ENCODE measurements around the gene SORCS3. TPM values are rescaled to one million over a fixed set of nuclear protein-coding genes. Genes with fewer than 3 reads are reported as not detected.

SORCS3 gene
- total and polyA plus RNA-seq, 2 of the 4 experiments (the other 2 are of a cell fraction), result not detected

- H3K18ac ChIP-seq (ENCODE audit: low read depth, low read length), result no peak overlapping the region
- no peak overlapping the region for H3K4me3 ChIP-seq (ENCODE audit: insufficient read depth, low read depth, low read length)
- ChIA-PET POLR2A (ENCODE audit: unreplicated experiment) (no interaction called here), CTCF (no interaction called here)
- no peak overlapping the region for H2BK5ac ChIP-seq (ENCODE audit: low read depth, low read length, poor library complexity, severe bottlenecking)
- H3K27ac ChIP-seq (ENCODE audit: insufficient read depth, low read length), result no peak overlapping the region
- H2AFZ ChIP-seq (replicated peaks; ENCODE audit: low read length, poor library complexity), result no peak overlapping the region
- H2AK5ac ChIP-seq (ENCODE audit: low read depth, low read length), result no peak overlapping the region
- dilution Hi-C loops (cut with HindIII; ENCODE audit: low sequenced_read_pairs, unreplicated experiment), result no loop called here
- H4K20me1 ChIP-seq (ENCODE audit: insufficient read depth, low read length), result no peaks in the 10 kb centered on the region
- H3K36me3 ChIP-seq (ENCODE audit: control insufficient read depth, insufficient read depth, low read length), result no peaks in the 10 kb centered on the region
- H3K9ac ChIP-seq (ENCODE audit: low read depth, low read length), result no peak overlapping the region
- intact Hi-C loops (cut with micrococcal nuclease), result loop anchor here (1.0 kb wide), 1 partner anchor 32 kb away; no protein-coding TSS in a partner anchor
- H2BK120ac ChIP-seq (ENCODE audit: low read depth, low read length), result no peak overlapping the region
- H3K9me1 ChIP-seq (ENCODE audit: insufficient read depth, low read length), result no peaks in the 10 kb centered on the region
- H3K14ac ChIP-seq (replicated peaks; ENCODE audit: low read depth, low read length), result no peak overlapping the region
- BruUV-seq (replicated peaks), result no TSS peak
- H4K8ac ChIP-seq (ENCODE audit: low read depth in 2 of 2, low read length in 2 of 2), result no peak overlapping the region
- H3K9me3 ChIP-seq (ENCODE audit: control insufficient read depth, insufficient read depth, low read length), result no peaks in the 10 kb centered on the region
- TF ChIP-seq FOS (IDR thresholded peaks at IDR 0.05; ENCODE audit: low read depth, low read length), result no peak
- TF ChIP-seq RAD21 (IDR thresholded peaks at IDR 0.05; ENCODE audit: low read length), result no peak
- TF ChIP-seq CHD1 (IDR thresholded peaks at IDR 0.05; ENCODE audit: low read depth, low read length), result no peak
- TF ChIP-seq BHLHE40 (IDR thresholded peaks at IDR 0.05; ENCODE audit: low read depth, low read length), result no peak
- TF ChIP-seq MAFK (IDR thresholded peaks at IDR 0.05; ENCODE audit: low read depth, low read length), result no peak
- H2BK20ac ChIP-seq (ENCODE audit: low read depth, low read length), result no peak overlapping the region
- no peak overlapping the region for H3K23ac ChIP-seq (ENCODE audit: low read depth, low read length)
- no peak overlapping the region for H2BK15ac ChIP-seq (ENCODE audit: low read depth, low read length)
- no peak overlapping the region for H4K5ac ChIP-seq (ENCODE audit: low read depth, low read length)
- no peak overlapping the region for H3K56ac ChIP-seq (ENCODE audit: extremely low read depth, insufficient read depth, low read length)
- 4% methylated on average over 21 of the region's 43 CpGs; no CpG with 5 or more reads in 1 of the 2 experiments for WGBS, 2 experiments (ENCODE audit: extremely low coverage in 2 of 2, insufficient read length in 1 of 2)
- no peak for DNase-seq
- H3K27me3 ChIP-seq (ENCODE audit: control insufficient read depth, insufficient read depth, low read length), result peaks cover 33% of the 10 kb centered on the region
- in situ Hi-C loops (cut with MboI; ENCODE audit: low sequenced_read_pairs), result no loop called here
- no peak overlapping the region for H3K4ac ChIP-seq (ENCODE audit: low read depth, low read length)
- H3K4me1 ChIP-seq (ENCODE audit: control insufficient read depth, insufficient read depth, low read length), result no peaks in the 10 kb centered on the region
- no peak overlapping the region for H4K91ac ChIP-seq (ENCODE audit: insufficient read depth, low read depth, low read length)
- no peak for ATAC-seq (ENCODE audit: low read depth)
- H3K4me2 ChIP-seq (ENCODE audit: low read depth, low read length), result no peak overlapping the region
- H2AK9ac ChIP-seq (replicated peaks; ENCODE audit: low read depth, low read length, poor library complexity), result no peak overlapping the region
- no peaks in the 10 kb centered on the region for H3K79me1 ChIP-seq (ENCODE audit: low read depth in 1 of 2, low read length in 2 of 2)
These were observed 1.7 kb downstream of the SORCS3 start for GRCh38 chr10:104642658-104643302.

Data from IMR-90 (cell line).